ENCODE data around the gene ZMYM2. TPM values are rescaled to one million over a fixed set of nuclear protein-coding genes. Genes with fewer than 3 reads are reported as not detected.

ZMYM2 gene
- total RNA-seq, 2 donors from 2014 or later: 103 to 115 TPM

DNA sequence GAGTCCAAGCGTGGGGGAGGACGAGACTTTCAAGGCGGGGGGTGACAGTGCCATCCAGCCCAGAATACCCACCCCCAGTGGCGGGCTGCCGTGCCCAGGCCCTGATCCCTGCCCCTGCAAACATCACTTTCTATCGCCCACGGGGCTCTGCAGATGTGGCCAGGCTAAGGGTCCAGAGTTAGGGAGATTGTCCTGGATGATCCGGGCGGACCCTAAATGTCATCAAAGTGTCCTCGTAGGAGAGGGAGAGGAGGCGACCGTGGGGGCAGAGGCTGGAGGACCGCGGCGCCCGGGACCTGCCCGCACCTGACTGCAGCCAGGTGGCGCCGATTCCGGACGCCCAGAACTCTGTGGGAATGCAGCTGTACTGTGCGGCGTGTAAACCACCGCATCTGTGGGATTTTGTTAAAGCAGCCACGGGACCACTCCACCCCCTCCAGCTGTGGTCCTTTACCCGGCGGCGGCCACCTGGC is 170.0 kb downstream of the ZMYM2 start:
- ATAC-seq: peak; percentile 36

GRCh38 chr13:20129076-20129475 is 170.5 kb downstream of the ZMYM2 start:
- DNase-seq (no peak), ATAC-seq (no peak)
- H3K9me3 ChIP-seq (ENCODE audit: control insufficient read depth, low read length, poor library complexity, severe bottlenecking): no peaks in the 10 kb centered on the region
- Mint-ChIP-seq H3K4me1 (peaks cover 7% of the 10 kb centered on the region), H3K4me3 (peak overlapping the region; percentile 86), H3K36me3 (ENCODE audit: low read depth) (peaks cover 4% of the 10 kb centered on the region), H3K27me3 (peaks cover 24% of the 10 kb centered on the region), H3K27ac (no peak overlapping the region)

More for the DNA sequence above, 170.0 kb downstream of the ZMYM2 start:
- H3K4me1 Mint-ChIP-seq: peaks cover 7% of the 10 kb centered on the region
- no peaks in the 10 kb centered on the region for H3K9me3 ChIP-seq (ENCODE audit: control insufficient read depth, low read length, poor library complexity, severe bottlenecking)
- no peak overlapping the region for H3K27ac Mint-ChIP-seq
- H3K27me3 Mint-ChIP-seq: peaks cover 22% of the 10 kb centered on the region
- peak overlapping the region; percentile 86 for H3K4me3 Mint-ChIP-seq
- no peak for DNase-seq
- H3K36me3 Mint-ChIP-seq (ENCODE audit: low read depth): peaks cover 4% of the 10 kb centered on the region

GRCh38 chr13:20130012-20130411 is 171.5 kb downstream of the ZMYM2 start:
- DNase-seq (no peak), ATAC-seq (no peak)
- peaks cover 7% of the 10 kb centered on the region for H3K4me1 Mint-ChIP-seq
- peaks cover 2% of the 10 kb centered on the region for H3K36me3 Mint-ChIP-seq (ENCODE audit: low read depth)
- H3K27ac Mint-ChIP-seq: no peak overlapping the region
- H3K9me3 ChIP-seq (ENCODE audit: control insufficient read depth, low read length, poor library complexity, severe bottlenecking): no peaks in the 10 kb centered on the region
- H3K4me3 Mint-ChIP-seq: no peak overlapping the region
- H3K27me3 Mint-ChIP-seq: peaks cover 18% of the 10 kb centered on the region

GRCh38 chr13:20130652-20131051 is 172.1 kb downstream of the ZMYM2 start:
- no peak for ATAC-seq
- H3K36me3 Mint-ChIP-seq (ENCODE audit: low read depth): peaks cover 2% of the 10 kb centered on the region
- no peak overlapping the region for H3K4me3 Mint-ChIP-seq

DNA sequence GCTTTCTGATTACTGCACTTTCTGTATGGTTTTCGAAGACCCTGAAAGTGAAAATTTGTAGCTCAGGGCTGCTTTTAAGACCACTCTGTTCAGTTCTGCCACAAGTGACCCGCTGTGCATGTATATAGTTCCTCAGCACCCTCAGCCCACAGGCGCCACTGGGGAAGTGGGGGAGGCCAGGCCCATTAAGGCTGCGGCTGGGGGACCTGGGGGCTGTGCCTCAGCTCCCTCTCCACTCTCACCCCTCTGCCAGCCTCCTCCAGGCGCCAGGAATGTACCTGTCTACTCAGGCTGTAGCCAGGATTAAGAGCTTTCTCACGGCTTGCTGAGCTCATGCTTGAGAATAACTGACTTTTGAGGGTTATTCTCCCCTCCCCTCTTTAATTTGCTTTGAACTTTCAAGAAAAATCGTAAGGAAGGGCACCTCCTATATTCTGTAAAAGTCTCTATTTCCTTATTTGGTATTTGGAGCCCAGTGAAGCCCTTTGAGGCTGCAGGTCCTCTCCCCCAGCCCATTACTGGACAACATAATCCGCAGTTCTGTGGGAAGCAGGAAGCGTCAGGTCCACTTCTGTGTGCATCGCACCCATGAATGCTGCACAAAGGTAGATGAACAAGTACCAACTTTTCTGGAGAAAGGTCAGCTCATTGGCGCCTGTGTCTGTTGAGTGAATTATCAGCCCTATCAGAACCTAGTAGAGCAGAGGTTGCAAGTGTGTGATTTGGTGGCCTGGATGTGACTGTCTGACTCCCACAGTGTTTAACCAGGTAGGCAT is 172.7 kb downstream of the ZMYM2 start:
- no peaks in the 10 kb centered on the region for H3K9me3 ChIP-seq (ENCODE audit: control insufficient read depth, low read length, poor library complexity, severe bottlenecking)
- peaks cover 2% of the 10 kb centered on the region for H3K36me3 Mint-ChIP-seq (ENCODE audit: low read depth)
- peaks cover 11% of the 10 kb centered on the region for H3K27me3 Mint-ChIP-seq
- no peak overlapping the region for H3K27ac Mint-ChIP-seq
- ATAC-seq (no peak), DNase-seq (no peak)
- peaks cover 4% of the 10 kb centered on the region for H3K4me1 Mint-ChIP-seq
- no peak overlapping the region for H3K4me3 Mint-ChIP-seq

More at GRCh38 chr13:20130652-20131051, 172.1 kb downstream of the ZMYM2 start:
- peaks cover 5% of the 10 kb centered on the region for H3K4me1 Mint-ChIP-seq
- H3K27ac Mint-ChIP-seq: no peak overlapping the region
- no peaks in the 10 kb centered on the region for H3K9me3 ChIP-seq (ENCODE audit: control insufficient read depth, low read length, poor library complexity, severe bottlenecking)
- peaks cover 13% of the 10 kb centered on the region for H3K27me3 Mint-ChIP-seq
- DNase-seq: no peak

DNA sequence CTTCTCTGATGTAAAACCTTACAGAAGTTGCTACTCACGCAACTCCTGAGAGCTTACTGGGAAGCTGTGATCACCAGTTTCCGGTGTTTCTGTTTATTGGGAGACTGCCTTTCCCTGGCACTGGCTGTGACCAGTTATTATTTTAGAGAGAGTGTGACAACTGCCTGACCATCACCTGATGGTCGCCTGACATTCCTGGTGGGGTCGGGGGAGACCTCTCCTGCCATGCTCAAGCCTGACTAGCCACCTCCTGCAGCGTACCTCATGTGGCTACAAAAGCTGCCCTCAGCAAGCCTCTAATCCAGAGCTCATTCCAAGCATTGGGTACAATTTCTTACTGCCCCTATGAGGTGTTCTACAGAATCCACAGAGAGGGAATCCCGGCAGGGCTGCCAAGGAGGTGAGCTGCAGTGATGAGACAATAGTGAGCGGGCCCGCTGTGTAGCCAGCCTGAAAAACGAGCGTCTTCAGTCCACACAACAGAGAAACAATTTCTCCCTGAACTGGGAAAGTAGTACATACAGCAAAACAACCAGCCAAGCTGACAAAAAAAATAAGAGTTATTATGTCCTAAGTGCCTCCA is 173.6 kb downstream of the ZMYM2 start:
- ATAC-seq (no peak), DNase-seq (no peak)
- H3K9me3 ChIP-seq (ENCODE audit: control insufficient read depth, low read length, poor library complexity, severe bottlenecking): no peaks in the 10 kb centered on the region
- Mint-ChIP-seq H3K4me1 (peaks cover 4% of the 10 kb centered on the region), H3K27me3 (peaks cover 11% of the 10 kb centered on the region), H3K36me3 (ENCODE audit: low read depth) (peaks cover 2% of the 10 kb centered on the region), H3K4me3 (no peak overlapping the region), H3K27ac (no peak overlapping the region)

DNA sequence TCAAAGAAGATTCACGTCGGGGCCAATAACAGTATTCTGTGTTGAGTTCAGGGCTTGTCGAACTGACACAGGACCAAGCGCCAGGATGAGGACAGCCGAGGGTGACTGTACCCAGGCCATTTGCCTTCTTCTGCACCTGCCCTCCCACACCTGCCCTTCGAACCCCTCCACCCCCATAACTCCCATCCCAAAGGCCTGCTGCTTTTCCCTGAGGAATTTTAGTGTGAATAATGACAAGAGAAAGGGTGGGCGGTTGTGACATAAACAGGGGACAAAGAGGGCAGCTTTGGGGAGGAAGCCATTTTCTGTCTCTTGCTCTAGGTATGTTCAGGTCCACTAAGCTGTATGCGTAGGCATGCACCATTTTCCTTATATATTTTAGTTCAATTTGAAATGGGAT is 176.2 kb downstream of the ZMYM2 start:
- H3K27ac Mint-ChIP-seq: no peak overlapping the region
- H3K4me1 Mint-ChIP-seq: no peaks in the 10 kb centered on the region
- DNase-seq: no peak
- H3K4me3 Mint-ChIP-seq: no peak overlapping the region
- peaks cover 24% of the 10 kb centered on the region for H3K27me3 Mint-ChIP-seq
- peaks cover 2% of the 10 kb centered on the region for H3K36me3 Mint-ChIP-seq (ENCODE audit: low read depth)
- ATAC-seq: no peak
- H3K9me3 ChIP-seq (ENCODE audit: control insufficient read depth, low read length, poor library complexity, severe bottlenecking): no peaks in the 10 kb centered on the region

DNA sequence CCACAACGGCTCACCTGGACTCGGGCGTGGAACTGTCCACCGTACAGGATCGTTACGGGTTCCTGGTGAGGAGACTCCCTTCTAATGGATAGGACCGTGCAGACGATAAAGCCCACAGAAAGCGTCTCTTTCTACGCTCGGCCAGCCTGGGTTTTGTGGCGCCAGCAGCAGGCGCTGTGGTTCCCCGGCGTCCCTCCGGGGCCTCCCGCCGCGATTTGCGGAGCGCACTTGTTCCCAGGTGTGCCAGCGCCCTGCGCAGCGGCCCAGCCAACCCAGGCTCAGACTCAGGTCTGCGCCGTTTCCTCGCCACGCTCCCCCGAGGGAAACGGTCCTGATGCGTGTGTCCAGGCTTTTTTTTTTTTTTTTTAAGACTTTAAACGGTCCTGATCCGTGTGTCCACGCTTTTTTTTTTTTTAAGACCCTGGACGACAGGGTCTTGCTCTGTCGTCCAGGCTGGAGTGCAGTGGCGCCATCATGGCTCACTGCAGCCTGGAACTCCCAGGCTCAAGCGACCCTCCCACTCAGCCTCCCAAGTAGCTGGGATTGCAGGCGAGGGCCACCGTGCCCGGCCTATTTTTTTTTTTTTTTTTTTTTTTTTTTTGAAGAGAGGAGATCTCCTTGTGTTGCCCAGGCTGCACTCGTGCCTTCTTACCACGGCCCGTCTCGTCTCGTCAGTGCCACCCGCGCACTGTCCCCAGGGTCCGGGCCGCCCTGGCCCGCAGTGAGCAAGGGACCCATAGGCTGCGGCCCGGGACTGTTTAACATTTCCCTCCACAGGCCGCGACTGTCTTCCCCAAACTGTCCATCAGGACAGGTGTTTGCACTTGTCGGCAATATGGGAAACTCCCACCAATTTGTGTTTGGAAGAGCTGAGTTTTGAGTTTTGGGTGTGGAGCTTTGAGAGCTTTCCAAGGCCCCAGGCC is 178.5 kb downstream of the ZMYM2 start:
- peaks cover 33% of the 10 kb centered on the region for H3K27me3 Mint-ChIP-seq
- H3K4me3 Mint-ChIP-seq: peak overlapping the region; percentile 21
- H3K9me3 ChIP-seq (ENCODE audit: control insufficient read depth, low read length, poor library complexity, severe bottlenecking): no peaks in the 10 kb centered on the region
- DNase-seq (no peak), ATAC-seq (peak; percentile 68)
- peaks cover 2% of the 10 kb centered on the region for H3K36me3 Mint-ChIP-seq (ENCODE audit: low read depth)
- H3K27ac Mint-ChIP-seq: no peak overlapping the region
- peaks cover 2% of the 10 kb centered on the region for H3K4me1 Mint-ChIP-seq

GRCh38 chr13:20137875-20138274 is 179.3 kb downstream of the ZMYM2 start:
- ATAC-seq: no peak
- no peak for DNase-seq
- H3K9me3 ChIP-seq (ENCODE audit: control insufficient read depth, low read length, poor library complexity, severe bottlenecking): no peaks in the 10 kb centered on the region
- H3K4me3 Mint-ChIP-seq: no peak overlapping the region
- H3K27ac Mint-ChIP-seq: no peak overlapping the region
- H3K27me3 Mint-ChIP-seq: peaks cover 35% of the 10 kb centered on the region
- H3K4me1 Mint-ChIP-seq: peaks cover 2% of the 10 kb centered on the region
- peaks cover 3% of the 10 kb centered on the region for H3K36me3 Mint-ChIP-seq (ENCODE audit: low read depth)

DNA sequence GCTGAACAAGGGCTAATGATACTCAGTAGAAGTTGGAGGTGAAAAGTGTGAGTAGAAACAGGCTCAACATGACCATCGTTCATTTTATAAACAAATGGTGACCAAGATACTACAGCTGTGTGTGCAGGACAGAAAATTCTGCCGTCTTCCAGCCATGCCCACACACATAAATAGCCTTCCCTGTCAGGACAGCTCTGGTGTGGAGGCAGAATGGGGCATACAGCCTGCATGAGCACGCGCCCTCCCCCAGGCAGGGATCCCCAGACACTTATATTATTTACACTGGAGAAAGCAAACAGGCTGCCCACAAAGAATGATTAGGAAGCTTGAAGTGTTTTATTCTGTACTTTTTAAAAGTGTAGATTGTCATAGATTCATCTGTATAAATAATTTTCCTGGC is 182.0 kb downstream of the ZMYM2 start:
- H3K4me3 Mint-ChIP-seq: no peak overlapping the region
- H3K27ac Mint-ChIP-seq: no peak overlapping the region
- H3K27me3 Mint-ChIP-seq: peaks cover 48% of the 10 kb centered on the region

More for the DNA sequence above, 182.0 kb downstream of the ZMYM2 start:
- DNase-seq (no peak), ATAC-seq (no peak)
- peaks cover 5% of the 10 kb centered on the region for H3K4me1 Mint-ChIP-seq
- H3K36me3 Mint-ChIP-seq (ENCODE audit: low read depth): peaks cover 3% of the 10 kb centered on the region
- no peaks in the 10 kb centered on the region for H3K9me3 ChIP-seq (ENCODE audit: control insufficient read depth, low read length, poor library complexity, severe bottlenecking)

Other genes with a start within 250 kb of the ZMYM2 start
- 10 to 100 TPM; 75.2 to 84.9 TPM for gene PSPC1, start 175.8 kb upstream of the ZMYM2 start, total RNA-seq
- gene ZMYM5, start 95.1 kb upstream of the ZMYM2 start, total RNA-seq: 10 to 100 TPM; 23.0 to 26.3 TPM
- gene GJA3, start 202.3 kb downstream of the ZMYM2 start, total RNA-seq: under 1 TPM in 1 of 2 donors, not detected in 1; 0.12 TPM
- not detected for gene GJB2, start 234.2 kb downstream of the ZMYM2 start, total RNA-seq

Data from T-helper 17 cell (primary cell).